ENCODE results near the gene EPB41L4B.
"Not testable (repeated sequence)": the region's sequence is repeated elsewhere in the genome, so short reads cannot be mapped to it uniquely, and the experiment has no call there.

EPB41L4B gene

DNA sequence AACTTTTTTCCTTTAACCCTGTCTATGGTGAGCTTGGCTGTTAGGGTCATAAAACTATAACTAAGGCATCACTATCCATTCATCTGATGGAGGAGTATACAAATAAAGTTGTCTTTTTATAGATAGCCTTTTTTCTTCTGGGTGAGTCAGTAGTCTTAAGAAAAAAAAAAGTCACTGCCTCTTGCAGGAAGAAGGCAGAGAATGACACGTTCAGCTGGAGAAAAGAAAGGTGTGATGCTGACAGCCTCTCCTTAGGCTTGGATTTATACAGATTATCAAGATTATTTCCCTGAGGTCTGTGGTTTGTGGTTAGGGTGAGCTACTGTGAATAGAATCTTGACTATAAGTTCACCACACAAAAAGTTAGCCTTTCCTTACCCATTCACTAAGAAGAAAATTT, 23.0 kb downstream of the EPB41L4B start:
- peak; percentile 35 for DNase-seq (ENCODE audit: low spot score)

DNA sequence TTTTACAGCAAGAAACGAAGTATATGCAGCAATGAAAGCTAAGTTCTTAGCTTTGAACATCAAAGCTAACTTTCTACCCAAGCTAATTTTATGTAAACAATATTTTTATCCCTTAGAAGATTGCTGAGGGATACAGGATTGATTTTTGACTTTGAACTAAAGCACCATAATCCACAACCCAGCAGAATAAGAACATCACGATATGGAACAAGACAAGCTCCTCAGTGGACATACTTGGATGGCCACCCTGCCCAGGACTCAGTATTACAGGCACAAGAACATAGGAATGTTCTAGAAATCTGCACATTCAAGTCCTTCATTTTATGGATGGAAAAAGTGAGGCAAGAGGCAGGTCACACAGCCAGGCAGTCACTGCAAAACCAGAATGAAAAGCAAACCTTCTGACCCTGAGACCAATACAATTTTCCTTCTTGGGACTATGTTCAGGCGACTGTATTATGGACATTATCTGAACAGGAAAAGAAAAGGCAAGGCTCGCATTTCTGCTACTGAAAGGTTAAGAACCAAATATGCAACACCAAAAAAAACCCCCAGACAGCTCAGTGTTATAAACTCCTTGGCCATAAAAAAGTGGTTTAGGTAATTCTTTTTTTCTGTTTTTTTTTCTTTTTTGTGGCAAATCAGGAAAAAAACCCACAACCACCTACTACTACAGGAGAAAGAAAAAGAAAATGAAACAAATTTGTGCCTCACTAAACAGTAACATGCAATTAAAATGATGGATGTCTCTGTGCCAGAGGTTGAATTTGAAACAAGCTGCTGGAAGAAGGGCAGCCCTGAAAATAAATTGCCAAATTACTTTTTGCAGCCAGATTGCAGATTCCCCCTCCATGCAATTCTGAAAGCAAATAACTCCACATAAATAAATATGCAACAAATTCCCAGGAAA, 25.4 kb downstream of the EPB41L4B start:
- no peak for DNase-seq (ENCODE audit: low spot score)

DNA sequence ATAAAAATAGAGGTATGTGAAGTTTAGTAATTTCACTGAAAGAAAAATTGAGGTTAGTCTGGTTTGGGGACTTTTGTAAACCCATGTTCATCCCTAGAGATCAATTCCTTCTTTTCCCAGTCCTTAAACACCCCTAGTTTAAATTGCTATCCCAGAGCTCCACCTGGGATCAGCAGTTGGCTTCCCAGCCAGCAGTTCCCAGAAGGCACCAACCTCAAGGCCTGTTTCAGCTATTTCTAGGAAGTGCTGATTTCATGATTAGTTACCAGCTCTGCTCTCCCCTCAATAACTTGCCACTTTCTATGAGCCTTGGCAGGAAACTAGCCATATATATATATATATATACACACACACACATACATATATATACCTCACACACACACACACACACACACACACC, 30.5 kb downstream of the EPB41L4B start:
- DNase-seq (ENCODE audit: low spot score): no peak

DNA sequence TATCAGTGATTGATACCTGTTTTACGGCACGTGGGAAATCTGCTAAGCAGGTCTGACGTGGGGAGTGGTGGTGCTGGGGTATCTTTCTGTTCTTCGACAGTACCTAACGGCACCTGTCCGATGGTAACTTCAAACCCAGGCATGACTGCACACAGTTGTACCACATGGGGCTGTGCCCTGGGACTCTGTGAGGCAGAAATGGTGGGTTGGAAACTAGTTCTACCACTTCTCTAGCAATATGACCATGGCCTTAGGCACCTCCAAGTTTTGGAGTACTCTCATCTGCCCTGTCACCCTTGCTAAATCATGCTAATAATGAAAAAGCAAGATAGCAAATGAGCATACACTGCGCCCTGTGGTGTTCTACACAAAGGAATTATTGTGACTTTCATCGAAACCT, 30.9 kb downstream of the EPB41L4B start:
- no peak for DNase-seq (ENCODE audit: low spot score)

DNA sequence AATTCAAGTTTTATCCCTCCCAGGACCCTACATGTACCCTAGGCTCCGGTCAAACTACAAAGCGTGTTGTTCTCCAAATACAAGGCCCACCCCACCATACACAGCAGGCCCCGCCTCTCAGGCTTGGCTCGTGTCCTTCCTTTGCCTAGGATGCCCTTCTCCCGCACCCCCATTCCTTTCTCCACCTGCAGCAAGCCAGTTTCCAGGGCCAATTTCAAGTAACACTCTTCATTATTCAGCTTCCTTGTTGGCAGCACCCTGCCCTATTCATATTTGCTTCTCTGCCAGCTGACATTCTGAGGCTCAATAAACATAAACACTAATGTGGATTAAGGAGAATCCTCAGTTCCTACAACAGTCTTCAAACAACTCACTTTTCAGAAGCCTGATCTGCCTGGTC, 31.7 kb downstream of the EPB41L4B start:
- no peak for DNase-seq (ENCODE audit: low spot score)

DNA sequence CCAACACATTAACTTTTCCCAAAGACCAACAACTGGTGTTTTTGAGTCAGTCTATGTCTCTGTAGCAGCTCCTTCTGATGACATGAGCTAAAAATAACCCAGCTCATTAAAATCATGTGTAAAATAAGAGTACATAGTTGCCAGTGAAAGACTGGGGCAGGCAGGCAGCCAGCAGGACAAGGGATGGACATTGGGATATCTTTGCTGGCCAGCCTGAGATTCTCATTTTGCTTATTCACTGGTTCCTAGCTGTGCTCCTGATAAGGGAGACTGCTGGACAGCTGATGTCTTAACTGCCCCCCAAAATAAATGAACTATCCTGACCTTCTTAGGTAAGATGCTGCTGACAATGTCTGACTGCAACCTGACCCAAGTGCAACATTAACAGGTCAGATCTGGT, 33.9 kb downstream of the EPB41L4B start:
- no peak for DNase-seq (ENCODE audit: low spot score)

DNA sequence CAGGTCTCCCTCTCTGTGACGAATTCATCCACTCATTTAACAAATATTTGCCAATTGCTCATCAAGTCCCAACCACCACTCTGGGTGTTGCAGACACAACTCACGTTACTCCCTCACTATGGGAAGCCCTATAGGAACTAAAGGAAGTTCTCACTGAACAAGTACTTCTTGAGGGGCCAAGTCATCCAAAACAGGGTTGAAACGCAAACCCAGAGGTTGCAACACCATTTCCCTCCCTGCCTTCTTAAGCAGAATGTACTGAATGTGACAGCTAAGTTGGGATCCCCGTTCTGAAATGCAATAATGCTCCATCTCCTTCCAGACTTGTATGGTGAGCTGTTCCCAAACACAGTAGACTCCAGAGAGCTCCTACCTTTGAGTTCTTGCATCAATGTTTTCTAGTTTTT, 34.3 kb downstream of the EPB41L4B start:
- peak; percentile 79 for DNase-seq (ENCODE audit: low spot score)

DNA sequence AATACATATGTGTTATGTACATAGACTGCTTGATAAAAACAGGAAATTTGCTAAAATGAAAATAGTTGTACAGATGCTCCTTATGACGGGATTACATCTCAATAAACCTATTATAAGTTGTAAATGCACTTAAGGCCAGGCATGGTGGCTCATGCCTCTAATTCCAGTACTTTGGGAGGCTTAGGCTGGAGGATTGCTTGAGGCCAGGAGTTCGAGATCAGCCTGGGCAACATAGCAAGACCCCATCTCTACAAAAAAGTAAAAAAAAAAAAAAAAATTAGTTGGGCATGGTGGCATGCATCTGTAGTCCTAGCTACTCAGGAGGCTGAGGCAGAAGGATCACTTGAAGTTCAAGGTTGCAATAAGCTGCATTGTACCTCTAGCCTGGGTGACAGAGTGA, 37.2 kb downstream of the EPB41L4B start:
- DNase-seq (ENCODE audit: low spot score): not testable (repeated sequence)

DNA sequence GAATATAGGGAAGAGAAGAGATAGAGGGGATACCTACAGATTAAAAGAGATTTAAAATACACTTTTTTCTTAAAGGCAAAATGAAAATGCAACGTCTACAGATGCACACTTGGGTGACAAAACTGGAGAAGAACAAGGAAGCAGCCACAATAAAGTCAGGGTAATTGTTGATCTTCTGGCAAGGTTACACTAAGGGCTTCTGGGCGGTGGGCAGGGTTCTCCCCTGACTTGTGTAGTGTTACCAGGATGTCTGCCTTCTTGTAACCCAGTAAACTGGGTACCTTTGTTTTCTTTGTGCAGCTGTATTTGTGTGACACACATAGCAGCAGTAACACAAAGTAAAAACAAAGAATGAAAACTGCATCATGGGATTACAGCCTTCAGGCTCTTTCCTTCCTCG, 37.8 kb downstream of the EPB41L4B start:
- DNase-seq (ENCODE audit: low spot score): no peak

DNA sequence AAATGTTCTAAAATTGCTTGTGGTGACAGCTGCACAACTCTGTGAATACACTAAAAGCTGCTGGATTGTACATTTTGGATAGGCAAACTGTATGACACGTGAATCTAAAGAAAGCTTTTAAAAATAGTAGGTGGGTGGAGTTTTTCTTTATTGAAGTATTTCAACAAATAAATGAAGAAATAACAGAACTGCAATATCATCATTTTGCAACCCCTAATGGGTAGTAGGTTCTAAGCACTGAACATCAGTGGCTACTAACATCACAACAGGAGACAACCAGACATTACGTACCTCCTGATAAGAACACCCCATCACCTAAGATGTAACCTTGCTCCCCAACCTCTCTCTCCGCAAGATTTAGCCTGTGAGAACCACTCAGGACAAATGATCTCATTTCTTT, 38.6 kb downstream of the EPB41L4B start:
- DNase-seq (ENCODE audit: low spot score): no peak

DNA sequence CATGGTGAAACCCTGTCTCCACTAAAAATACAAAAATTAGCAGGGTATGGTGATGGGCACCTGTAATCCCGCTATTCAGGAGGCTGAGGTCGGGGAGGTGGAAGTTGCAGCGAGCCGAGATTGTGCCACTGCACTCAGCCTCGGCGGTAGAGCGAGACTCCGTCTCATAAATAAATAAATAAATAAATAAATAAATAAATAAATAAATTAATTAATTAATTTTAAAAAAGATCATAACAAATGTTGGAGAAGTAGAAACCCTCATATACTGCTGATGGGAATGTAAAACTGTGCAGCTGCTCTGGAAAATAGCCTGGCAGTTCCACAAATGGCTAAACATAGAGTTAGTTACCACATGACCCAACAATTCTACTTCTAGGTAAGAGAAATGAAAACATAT, 39.3 kb downstream of the EPB41L4B start:
- no peak for DNase-seq (ENCODE audit: low spot score)

DNA sequence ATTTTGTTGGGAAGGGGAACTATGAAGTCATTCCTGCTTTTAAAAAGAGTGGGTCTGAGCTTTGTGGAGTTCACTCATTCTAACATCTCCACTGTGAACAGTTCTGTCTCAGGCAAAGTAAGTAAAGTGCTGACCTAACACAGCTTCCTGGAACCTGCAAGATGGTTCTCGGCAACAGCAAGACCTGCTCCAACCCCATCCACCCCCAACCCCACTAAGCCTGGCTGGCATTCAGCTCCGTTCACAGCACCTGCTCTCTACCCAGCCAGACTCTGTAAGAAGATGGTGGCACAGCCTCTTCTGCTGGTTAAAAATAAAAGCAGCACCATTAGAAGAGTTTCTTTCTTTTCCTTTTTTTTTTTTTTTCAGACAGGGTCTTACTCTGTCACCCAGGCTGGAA, 42.0 kb downstream of the EPB41L4B start:
- no peak for DNase-seq (ENCODE audit: low spot score)

DNA sequence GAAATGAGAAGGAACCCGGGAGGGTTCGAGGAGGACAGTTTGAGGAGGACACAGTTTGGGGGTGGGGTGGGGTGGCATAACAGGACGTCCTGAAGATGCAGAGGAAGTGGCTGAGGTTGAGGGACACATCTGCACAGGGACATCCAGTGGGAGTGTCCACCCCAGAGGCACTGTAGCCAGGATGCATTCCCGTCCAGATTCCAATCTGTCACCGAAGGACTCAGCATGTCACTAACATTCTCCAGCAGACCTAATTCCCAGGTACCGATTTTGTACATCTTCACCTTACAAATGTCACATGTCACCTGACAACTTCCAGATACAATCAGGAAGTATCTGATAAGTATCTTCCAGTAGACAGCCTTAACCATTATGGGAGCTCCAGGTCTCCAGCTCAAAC, 42.6 kb downstream of the EPB41L4B start:
- DNase-seq (ENCODE audit: low spot score): no peak

DNA sequence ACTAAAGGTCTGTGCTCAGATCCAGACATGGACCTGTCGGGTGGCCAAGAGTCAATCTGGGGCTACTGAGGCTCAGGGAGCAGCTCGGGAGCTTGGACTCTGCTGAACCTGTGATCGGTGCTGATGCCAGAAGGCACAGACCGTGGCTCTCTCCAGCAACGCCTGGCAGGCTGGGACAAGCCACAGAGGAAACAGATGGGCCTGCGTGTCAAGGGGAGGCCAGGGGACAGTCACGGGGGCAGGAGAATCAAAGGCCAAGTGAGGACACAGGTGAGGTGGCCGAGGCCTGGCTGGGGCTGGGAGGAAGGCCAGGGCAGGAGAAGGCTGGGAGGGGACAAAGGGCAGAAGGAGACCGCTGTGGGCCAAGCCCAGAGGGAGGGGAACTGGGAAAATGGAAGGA, 43.4 kb downstream of the EPB41L4B start:
- no peak for DNase-seq (ENCODE audit: low spot score)

DNA sequence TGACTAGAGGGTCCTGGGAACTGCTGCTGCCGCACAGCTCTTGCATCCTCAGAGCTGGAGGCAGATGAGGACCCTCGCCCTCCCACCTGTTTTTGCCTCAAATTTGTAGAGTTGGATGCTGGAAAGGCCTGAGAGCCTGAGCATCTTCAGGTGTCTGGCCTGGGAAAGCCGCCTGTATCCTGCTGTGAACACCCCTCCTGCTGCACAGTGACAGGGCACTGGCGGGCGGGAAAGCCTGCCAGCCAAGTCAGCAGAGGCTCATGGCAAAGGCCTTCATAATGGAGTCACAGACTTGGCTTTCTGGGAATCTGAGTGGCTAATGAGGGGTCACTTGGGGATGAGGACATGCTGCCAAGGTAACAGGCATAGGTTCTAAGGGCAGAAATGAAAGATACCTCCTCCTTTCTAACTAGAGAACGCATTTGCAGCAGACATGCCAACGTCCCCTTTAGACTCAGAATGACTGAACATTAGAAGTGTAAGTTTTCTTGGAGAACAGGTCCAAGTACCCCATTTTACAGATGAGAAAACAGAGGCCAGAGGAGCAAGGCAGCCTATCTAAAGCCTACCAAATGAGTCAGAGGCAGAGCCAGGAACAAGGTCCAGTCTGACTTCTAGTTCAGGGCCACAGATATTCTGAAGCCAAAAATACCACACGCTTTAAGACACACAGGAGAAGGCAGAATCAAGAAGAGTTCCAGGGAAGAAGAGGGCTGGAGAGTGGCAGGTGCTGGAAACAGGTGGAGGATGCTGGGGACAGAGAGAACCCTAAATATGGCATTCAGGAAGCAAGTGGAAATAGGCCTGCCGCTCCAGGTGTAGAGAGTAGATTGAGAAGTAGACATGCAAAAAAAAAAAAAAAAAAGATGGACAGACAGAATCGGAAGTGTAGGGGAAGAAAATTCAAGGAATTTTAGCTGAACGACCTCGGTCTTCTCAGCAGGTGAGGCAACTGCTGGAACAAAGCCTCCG, 44.1 kb downstream of the EPB41L4B start:
- DNase-seq (ENCODE audit: low spot score): no peak

DNA sequence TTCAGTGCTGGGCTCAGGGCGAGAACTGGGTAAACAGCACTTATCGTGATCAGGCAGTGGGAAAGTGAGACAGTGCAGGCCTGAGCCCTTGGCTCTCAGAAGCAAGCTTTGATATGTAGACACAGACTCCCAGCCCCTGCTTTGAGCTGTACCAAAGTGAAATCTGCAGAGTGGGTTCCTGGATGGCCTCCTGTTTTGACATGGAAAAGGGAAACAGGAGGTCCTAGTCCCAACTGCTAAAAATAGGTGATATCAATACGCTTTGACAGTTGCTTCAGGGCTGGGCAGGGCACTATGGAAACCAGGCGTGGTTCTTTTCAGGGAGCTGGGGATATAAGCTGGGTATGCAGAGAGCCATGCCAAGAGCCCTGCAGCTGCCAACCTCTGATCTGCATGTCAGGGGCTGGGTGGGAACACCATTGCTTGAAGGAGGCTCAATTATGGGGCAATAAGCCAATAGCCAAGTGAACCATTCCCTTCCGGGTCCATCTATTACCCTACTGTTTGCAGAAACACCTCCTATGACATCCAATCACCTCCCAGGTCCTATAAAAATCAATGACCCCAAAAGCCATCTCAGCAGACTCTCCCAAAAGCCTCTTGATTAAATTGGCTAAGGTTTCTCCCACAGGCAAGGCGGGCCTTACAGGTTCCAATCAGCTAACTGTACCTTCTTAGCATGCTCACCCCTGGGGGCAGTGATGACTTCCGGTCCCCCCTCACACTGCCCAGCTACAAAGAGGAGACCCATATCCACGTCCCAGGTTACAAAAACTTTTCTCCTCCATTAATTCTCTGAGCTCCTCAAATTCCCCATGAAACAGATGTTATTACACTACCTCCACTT, 45.8 kb downstream of the EPB41L4B start:
- DNase-seq (ENCODE audit: low spot score): no peak

DNA sequence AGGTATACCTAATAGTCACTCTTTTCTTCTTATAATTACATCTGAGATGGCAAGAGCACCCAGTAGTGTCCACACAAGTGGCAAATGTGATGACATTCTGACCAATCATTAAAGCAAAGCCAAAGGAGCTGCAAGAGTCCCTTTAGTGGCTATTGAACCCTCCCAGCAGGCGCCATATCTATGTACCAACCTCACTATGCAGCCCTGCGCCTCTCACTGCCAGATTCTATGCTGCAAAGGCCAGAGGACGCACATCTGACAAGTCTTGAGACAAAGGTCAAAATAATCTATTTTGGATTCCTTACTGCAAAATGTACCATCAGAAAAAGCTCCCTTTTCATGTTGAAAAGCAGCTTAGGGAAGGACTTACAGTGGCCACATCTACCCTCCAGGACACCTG, 47.0 kb downstream of the EPB41L4B start:
- no peak for DNase-seq (ENCODE audit: low spot score)

DNA sequence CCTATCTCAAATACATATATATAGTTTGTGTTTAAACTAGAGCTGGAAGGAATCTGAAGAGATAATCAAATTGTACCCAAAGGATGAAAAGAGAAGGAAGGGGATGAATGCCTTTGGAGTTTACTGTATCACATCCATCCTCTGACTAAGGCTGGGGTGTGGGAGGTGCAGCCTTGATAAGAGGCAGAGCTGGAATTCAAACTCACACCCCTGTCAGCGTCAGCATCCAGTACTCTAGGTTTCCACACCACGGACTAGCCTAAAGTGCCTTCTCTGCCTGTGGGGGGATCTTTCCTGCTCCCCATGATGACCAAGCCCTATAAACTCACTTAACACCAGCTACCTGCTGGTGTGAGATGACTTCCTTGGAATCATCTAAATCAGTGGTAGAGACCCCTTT, 48.1 kb downstream of the EPB41L4B start:
- no peak for DNase-seq (ENCODE audit: low spot score)

DNA sequence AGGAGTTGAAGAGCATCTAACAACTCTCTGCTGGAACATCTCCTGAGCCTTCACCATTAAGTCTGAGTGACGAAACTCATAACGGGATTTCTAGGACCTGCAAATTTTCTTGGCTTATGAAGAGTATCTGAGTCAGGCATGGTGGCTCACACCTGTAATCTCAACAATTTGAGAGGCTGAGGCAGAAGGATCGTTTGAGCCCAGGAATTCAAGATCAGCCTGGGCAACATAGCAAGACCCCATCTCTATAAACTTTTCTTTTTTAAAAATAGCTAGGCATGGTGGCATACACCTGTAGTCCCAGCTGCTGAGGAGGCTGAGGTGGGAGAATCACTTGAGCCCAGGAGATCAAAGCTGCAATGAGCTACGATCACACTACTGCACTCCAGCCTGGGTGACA, 48.8 kb downstream of the EPB41L4B start:
- DNase-seq (ENCODE audit: low spot score): no peak

DNA sequence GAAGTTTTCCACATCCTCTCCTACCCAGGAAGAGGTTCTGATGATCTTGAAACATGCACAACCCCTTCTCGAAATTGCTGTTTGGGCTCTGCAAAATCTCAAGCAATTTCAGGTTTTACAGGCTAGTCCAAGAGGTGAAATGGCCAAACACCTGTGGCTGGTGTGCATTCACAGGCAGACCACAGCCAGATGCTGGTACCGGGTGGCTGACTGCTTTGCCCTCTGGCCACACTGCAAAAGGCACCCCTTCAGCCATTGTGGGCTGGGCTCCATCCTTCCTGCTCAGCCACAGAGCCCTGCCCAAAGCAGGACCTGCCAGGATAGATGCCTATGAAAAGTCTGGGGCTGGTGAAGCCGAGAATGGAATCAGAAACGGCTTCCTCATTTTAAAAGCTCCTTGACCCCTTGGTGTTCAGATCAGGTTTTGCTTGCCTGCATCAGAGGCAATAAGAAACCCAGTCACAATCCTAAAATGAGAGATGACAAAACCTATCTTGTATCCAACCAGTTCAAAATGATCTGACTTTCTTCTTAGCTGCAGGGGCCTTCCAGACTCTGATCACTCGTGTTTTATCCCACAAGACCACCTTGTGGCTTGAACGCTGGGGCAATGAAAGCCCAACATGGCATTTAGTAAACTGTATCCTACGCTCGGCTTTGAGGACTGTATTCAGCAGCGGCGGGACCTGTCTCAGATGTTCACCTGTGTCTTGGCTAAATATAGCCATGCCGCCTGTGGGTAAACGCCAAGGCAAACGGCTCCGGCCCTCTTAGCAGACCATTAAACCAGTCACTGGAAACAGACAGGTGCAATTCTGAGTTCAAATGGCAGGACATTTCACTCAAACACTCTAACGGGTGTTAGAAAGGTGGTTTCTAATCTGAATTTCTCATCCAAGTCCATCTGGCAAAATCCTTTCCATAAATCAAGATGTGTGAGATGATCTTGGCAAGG, 49.6 kb downstream of the EPB41L4B start:
- DNase-seq (ENCODE audit: low spot score): no peak

DNA sequence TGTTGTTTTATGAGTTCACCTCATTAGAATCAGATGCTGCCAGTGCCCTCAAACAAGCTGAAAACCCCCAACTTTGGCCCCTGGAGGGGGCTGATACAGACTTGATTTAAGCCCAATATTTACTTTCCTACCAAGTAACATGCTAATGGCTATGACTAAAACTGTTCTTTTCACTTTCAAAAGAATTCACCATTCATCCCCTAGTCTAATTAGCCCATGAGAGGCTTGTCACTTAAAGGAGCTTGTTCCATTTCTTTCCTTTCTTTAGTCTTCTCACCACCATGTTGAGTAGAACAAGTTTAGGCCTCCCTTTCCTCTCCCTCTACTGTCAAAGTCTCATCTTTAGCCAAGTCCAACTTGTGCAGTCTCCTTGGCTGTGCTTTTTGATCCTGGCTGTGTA, 50.4 kb downstream of the EPB41L4B start:
- no peak for DNase-seq (ENCODE audit: low spot score)
